A673 (cell line): Measurements from ENCODE around the gene AEBP2. TPM values are rescaled to one million over a fixed set of nuclear protein-coding genes. Genes with fewer than 3 reads are reported as not detected.

Experiments
- BruUV-seq: library from RNA; stranded (reverse); fragments of 400-500 nt; replicated peaks from 2 replicates; lab custom pipeline; 2021; lab: Mats Ljungman, UMichigan
- CTCF ChIA-PET: fragments of 300-600 bp; sonication (Branson Sonifier 250); formaldehyde crosslinking; loops from one replicate; lab custom pipeline; 2022; ENCODE audit warnings: antibody characterized with exemption; lab: Charles Lee
- POLR2A ChIA-PET: fragments of 300-600 bp; sonication (Branson Sonifier 250); formaldehyde crosslinking; loops from one replicate; lab custom pipeline; 2022; ENCODE audit warnings: antibody characterized with exemption; ENCODE audit not compliant: low non-redundant PET; lab: Charles Lee
- DNase-seq: peaks from one replicate; pipeline ENCODE4 v3.0.0-alpha.2; 2015; ENCODE audit warnings: low spot score
- H3K27ac ChIP-seq: fragments of 200-600 bp; sonication (generic); 2 replicates; pipeline ENCODE4 v1.5.1; 2016; ENCODE audit warnings: mixed run types, low read depth, mild to moderate bottlenecking, mixed read lengths, antibody characterized with exemption, low read length; ENCODE audit not compliant: poor library complexity, severe bottlenecking
- H3K27me3 ChIP-seq: fragments of 200-600 bp; sonication (generic); replicated peaks from 2 replicates; pipeline ENCODE4 v1.6.1; 2017; ENCODE audit warnings: mixed run types, low read depth, mild to moderate bottlenecking, mixed read lengths, antibody characterized with exemption, low read length; ENCODE audit not compliant: insufficient read depth, poor library complexity
- H3K36me3 ChIP-seq: fragments of 200-600 bp; sonication (generic); 2 replicates; pipeline ENCODE4 v1.6.1; 2016; ENCODE audit warnings: mixed run types, mild to moderate bottlenecking, mixed read lengths, antibody characterized with exemption, low read length; ENCODE audit not compliant: insufficient read depth, poor library complexity, severe bottlenecking
- H3K4me1 ChIP-seq: fragments of 200-600 bp; sonication (generic); 2 replicates; pipeline ENCODE4 v1.6.1; 2017; ENCODE audit warnings: mixed run types, mild to moderate bottlenecking, mixed read lengths, antibody characterized with exemption, low read length; ENCODE audit not compliant: insufficient read depth, poor library complexity, severe bottlenecking
- H3K4me3 ChIP-seq: fragments of 200-600 bp; sonication (generic); 2 replicates; pipeline ENCODE4 v1.5.1; 2016; ENCODE audit warnings: low read depth, mixed run types, mild to moderate bottlenecking, mixed read lengths, low read length; ENCODE audit not compliant: poor library complexity, severe bottlenecking
- H3K9me3 ChIP-seq: fragments of 200-600 bp; sonication (generic); 2 replicates; pipeline ENCODE4 v1.6.1; 2016; ENCODE audit warnings: mixed run types, low read depth, mild to moderate bottlenecking, mixed read lengths, antibody characterized with exemption, low read length; ENCODE audit not compliant: poor library complexity, severe bottlenecking
- CTCF ChIP-seq: fragments of 300-800, 200-600 bp; sonication (generic); conservative IDR thresholded peaks from 2 replicates; pipeline ENCODE4 v1.5.1; 2017; ENCODE audit warnings: low read depth, mild to moderate bottlenecking, antibody characterized with exemption, low read length, moderate library complexity, mixed read lengths
- EZH2 ChIP-seq: fragments of 200-600 bp; sonication (generic); IDR thresholded peaks from 2 replicates; pipeline ENCODE4 v1.6.1; 2017; ENCODE audit warnings: borderline replicate concordance, low read depth, mild to moderate bottlenecking, mixed read lengths, antibody characterized with exemption, low read length; ENCODE audit not compliant: poor library complexity, severe bottlenecking
- intact Hi-C: fragments of 100-400 bp; cut with micrococcal nuclease; formaldehyde crosslinking; loops from one replicate; pipeline ENCODE4 v1.10.0; 2022; ENCODE audit not compliant: unreplicated experiment
- total RNA-seq: library from RNA; stranded (reverse); gene quantifications from 2 replicates; pipeline ENCODE4 v1.2.3, GENCODE V29; 2021

Gene AEBP2
- total RNA-seq, 1 experiment from 2014 or later = 47.6 TPM

- DNase-seq = no peak
- CTCF ChIA-PET = no interaction called here
- no peak overlapping the region for H3K27ac ChIP-seq
- no peaks in the 10 kb centered on the region for H3K27me3 ChIP-seq
- H3K4me1 ChIP-seq = peaks cover 7% of the 10 kb centered on the region
- BruUV-seq = no TSS peak
- TF ChIP-seq EZH2 = no peak
- TF ChIP-seq CTCF = no peak
- POLR2A ChIA-PET = no interaction called here
- H3K9me3 ChIP-seq = no peaks in the 10 kb centered on the region
- peaks cover 22% of the 10 kb centered on the region for H3K36me3 ChIP-seq
- no peak overlapping the region for H3K4me3 ChIP-seq
- intact Hi-C loops = no loop called here
Observed at GRCh38 chr12:19499030-19499429, 59.7 kb downstream of the AEBP2 start.

- no peaks in the 10 kb centered on the region for H3K9me3 ChIP-seq
- CTCF ChIA-PET = no interaction called here
- H3K4me1 ChIP-seq = peaks cover 10% of the 10 kb centered on the region
- POLR2A ChIA-PET = no interaction called here
- no peak overlapping the region for H3K4me3 ChIP-seq
- no TSS peak for BruUV-seq
- no peaks in the 10 kb centered on the region for H3K27me3 ChIP-seq
- DNase-seq = no peak
- intact Hi-C loops = loop anchor here (5.0 kb wide), 1 partner anchor 136 kb away; no protein-coding TSS in a partner anchor
- peak overlapping the region; percentile 41 for H3K27ac ChIP-seq
- H3K36me3 ChIP-seq = peaks cover under 1% of the 10 kb centered on the region
- TF ChIP-seq CTCF = no peak
- no peak for TF ChIP-seq EZH2
Observed at GRCh38 chr12:19506497-19506896, 67.2 kb downstream of the AEBP2 start.

GRCh38 chr12:19507823-19508222 lies 68.5 kb downstream of the AEBP2 start:
- intact Hi-C loops = loop anchor here (5.0 kb wide), 1 partner anchor 134 kb away; no protein-coding TSS in a partner anchor
- Histone ChIP-seq H3K27me3 (no peaks in the 10 kb centered on the region), H3K4me3 (no peak overlapping the region), H3K36me3 (peaks cover 5% of the 10 kb centered on the region), H3K4me1 (peaks cover 10% of the 10 kb centered on the region), H3K27ac (no peak overlapping the region), H3K9me3 (no peaks in the 10 kb centered on the region)
- POLR2A ChIA-PET = interaction anchor here (0.6 kb wide), 2 partner anchors 136 to 210 kb away, joined by 3 to 4 read pairs; no protein-coding TSS in a partner anchor
- BruUV-seq = no TSS peak
- CTCF ChIA-PET = no interaction called here
- peak; percentile 44 for DNase-seq
- no peak for TF ChIP-seq EZH2
- TF ChIP-seq CTCF = peak; percentile 46; the same call in 1 of the 2 replicates
